ENCODE results near the gene CD3E. TPM values are rescaled to one million over a fixed set of nuclear protein-coding genes. Genes with fewer than 3 reads are reported as not detected.

CD3E gene
- polyA plus RNA-seq, 1 experiment = not detected

GRCh38 chr11:118364956-118365615, 60.6 kb downstream of the CD3E start:
- ChIA-PET POLR2A (no interaction called here), CTCF (interaction anchor here (0.8 to 0.9 kb wide), 2 partner anchors 12 to 167 kb away, joined by 3 to 4 read pairs; no protein-coding TSS in a partner anchor)
- no peak overlapping the region for H3K4me3 ChIP-seq (ENCODE audit: low read depth, low read length)
- H3K9me3 ChIP-seq (ENCODE audit: control insufficient read depth, insufficient read depth, low read length) = no peaks in the 10 kb centered on the region
- DNase-seq (ENCODE audit: low read depth, low spot score) = no peak
- no peak for TF ChIP-seq CTCF (IDR thresholded peaks at IDR 0.05; ENCODE audit: low read depth, low read length)
- H3K27ac ChIP-seq (ENCODE audit: low read depth, low read length) = no peak overlapping the region
- H3K27me3 ChIP-seq (ENCODE audit: control insufficient read depth, insufficient read depth, low read length) = no peaks in the 10 kb centered on the region

Small RNA genes within 50 kb of the gene (small RNA-seq; reads per million reads assigned to genes)
- not detected for gene AP001582.1 (ENCODE audit: insufficient read length, low read depth)

Other genes starting within 250 kb of the CD3E start
- gene TMPRSS4, start 227.7 kb upstream of the CD3E start, polyA plus RNA-seq (2011; rRNA removed) = not detected in 2 replicates
- not detected in 2 replicates for gene SMIM35, start 217.8 kb upstream of the CD3E start, polyA plus RNA-seq (2011; rRNA removed)
- gene SCN4B, start 151.9 kb upstream of the CD3E start, polyA plus RNA-seq (2011; rRNA removed) = 0.10 and 0.11 TPM in 2 replicates
- 0.01 TPM in 1 of 2 replicates, not detected in the other for gene SCN2B, start 128.1 kb upstream of the CD3E start, polyA plus RNA-seq (2011; rRNA removed)
- not detected in 2 replicates for gene JAML, start 79.7 kb upstream of the CD3E start, polyA plus RNA-seq (2011; rRNA removed)
- gene MPZL3, start 52.4 kb upstream of the CD3E start, polyA plus RNA-seq (2011; rRNA removed) = 0.06 and 0.07 TPM in 2 replicates
- gene MPZL2, start 40.4 kb upstream of the CD3E start, polyA plus RNA-seq (2011; rRNA removed) = not detected in 2 replicates
- not detected in 2 replicates for gene CD3D, start 38.0 kb downstream of the CD3E start, polyA plus RNA-seq (2011; rRNA removed)
- not detected in 2 replicates for gene CD3G, start 39.6 kb downstream of the CD3E start, polyA plus RNA-seq (2011; rRNA removed)
- gene UBE4A, start 54.9 kb downstream of the CD3E start, polyA plus RNA-seq (2011; rRNA removed) = 32.0 and 33.7 TPM in 2 replicates
- 346 and 423 TPM in 2 replicates for gene ATP5MG, start 96.9 kb downstream of the CD3E start, polyA plus RNA-seq (2011; rRNA removed)
- gene KMT2A, start 131.8 kb downstream of the CD3E start, polyA plus RNA-seq (2011; rRNA removed) = 23.6 and 28.7 TPM in 2 replicates
- gene TTC36, start 222.7 kb downstream of the CD3E start, polyA plus RNA-seq (2011; rRNA removed) = not detected in 2 replicates
- gene TMEM25, start 226.5 kb downstream of the CD3E start, polyA plus RNA-seq (2011; rRNA removed) = 22.5 and 26.1 TPM in 2 replicates

All from AG04450 (cell line).